Measurements from ENCODE around the gene MEFV.

DNA sequence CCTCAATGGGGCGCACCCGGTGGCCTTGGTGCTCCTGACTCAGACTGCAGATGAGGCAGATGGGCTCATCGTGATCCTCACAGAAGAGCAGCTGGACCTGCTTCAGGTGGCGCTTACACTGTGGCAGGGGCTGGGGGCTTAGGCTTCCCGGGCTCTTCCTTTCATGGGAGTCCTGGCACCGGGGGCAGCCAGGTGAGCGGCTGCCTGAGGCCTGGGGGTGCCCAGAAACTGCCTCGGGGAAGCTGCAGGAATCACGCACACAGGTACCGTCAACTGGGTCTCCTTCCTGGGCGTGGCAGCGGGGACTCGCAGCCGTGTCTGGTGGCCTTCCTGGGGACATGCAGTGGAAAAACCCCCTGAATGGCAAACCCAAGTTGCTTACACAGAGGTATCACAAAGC is 7.0 kb downstream of the MEFV start:
- TF ChIP-seq, protein P1, sequence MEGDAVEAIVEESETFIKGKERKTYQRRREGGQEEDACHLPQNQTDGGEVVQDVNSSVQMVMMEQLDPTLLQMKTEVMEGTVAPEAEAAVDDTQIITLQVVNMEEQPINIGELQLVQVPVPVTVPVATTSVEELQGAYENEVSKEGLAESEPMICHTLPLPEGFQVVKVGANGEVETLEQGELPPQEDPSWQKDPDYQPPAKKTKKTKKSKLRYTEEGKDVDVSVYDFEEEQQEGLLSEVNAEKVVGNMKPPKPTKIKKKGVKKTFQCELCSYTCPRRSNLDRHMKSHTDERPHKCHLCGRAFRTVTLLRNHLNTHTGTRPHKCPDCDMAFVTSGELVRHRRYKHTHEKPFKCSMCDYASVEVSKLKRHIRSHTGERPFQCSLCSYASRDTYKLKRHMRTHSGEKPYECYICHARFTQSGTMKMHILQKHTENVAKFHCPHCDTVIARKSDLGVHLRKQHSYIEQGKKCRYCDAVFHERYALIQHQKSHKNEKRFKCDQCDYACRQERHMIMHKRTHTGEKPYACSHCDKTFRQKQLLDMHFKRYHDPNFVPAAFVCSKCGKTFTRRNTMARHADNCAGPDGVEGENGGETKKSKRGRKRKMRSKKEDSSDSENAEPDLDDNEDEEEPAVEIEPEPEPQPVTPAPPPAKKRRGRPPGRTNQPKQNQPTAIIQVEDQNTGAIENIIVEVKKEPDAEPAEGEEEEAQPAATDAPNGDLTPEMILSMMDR (conservative IDR thresholded peaks at IDR 0.05; ENCODE audit: low read depth, low read length) = no peak
- TF ChIP-seq MAZ (IDR thresholded peaks at IDR 0.05; ENCODE audit: borderline replicate concordance, low read depth, low read length) (no peak), POLR2A (IDR thresholded peaks at IDR 0.05; ENCODE audit: low read depth, low read length) (no peak), FOS (IDR thresholded peaks at IDR 0.05; ENCODE audit: low read depth, low read length) (no peak), RAD21 (IDR thresholded peaks at IDR 0.05; ENCODE audit: low read length) (no peak), BHLHE40 (IDR thresholded peaks at IDR 0.05; ENCODE audit: low read depth, low read length) (no peak), RFX5 (IDR thresholded peaks at IDR 0.05; ENCODE audit: low read depth, low read length) (no peak), MXI1 (IDR thresholded peaks at IDR 0.05; ENCODE audit: borderline replicate concordance, low read depth, low read length) (no peak), SMC3 (IDR thresholded peaks at IDR 0.05; ENCODE audit: low read depth, low read length) (no peak), CHD1 (IDR thresholded peaks at IDR 0.05; ENCODE audit: low read depth, low read length) (no peak)
- TF ChIP-seq, protein P2, sequence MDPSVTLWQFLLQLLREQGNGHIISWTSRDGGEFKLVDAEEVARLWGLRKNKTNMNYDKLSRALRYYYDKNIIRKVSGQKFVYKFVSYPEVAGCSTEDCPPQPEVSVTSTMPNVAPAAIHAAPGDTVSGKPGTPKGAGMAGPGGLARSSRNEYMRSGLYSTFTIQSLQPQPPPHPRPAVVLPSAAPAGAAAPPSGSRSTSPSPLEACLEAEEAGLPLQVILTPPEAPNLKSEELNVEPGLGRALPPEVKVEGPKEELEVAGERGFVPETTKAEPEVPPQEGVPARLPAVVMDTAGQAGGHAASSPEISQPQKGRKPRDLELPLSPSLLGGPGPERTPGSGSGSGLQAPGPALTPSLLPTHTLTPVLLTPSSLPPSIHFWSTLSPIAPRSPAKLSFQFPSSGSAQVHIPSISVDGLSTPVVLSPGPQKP (IDR thresholded peaks at IDR 0.05; ENCODE audit: borderline replicate concordance, low read depth, low read length) = no peak

All from IMR-90 (cell line).